ENCODE data around the gene CCDC177.

Gene CCDC177

GRCh38 chr14:69584389-69584788, 9.7 kb upstream of the CCDC177 start:
- Histone ChIP-seq H4K8ac (ENCODE audit: low read length) (no peak overlapping the region), H3K9ac (ENCODE audit: low read length) (no peak overlapping the region), H2BK15ac (ENCODE audit: low read depth, poor library complexity, severe bottlenecking) (no peak overlapping the region), H2BK120ac (ENCODE audit: low read depth, low read length) (no peak overlapping the region), H4K91ac (ENCODE audit: low read length) (no peak overlapping the region), H2BK12ac (ENCODE audit: low read length in 2 of 2) (no peak overlapping the region), H3K36me3 (ENCODE audit: control insufficient read depth in 1 of 2, insufficient read depth in 2 of 2, low read depth in 1 of 2, low read length in 2 of 2) (no peaks in the 10 kb centered on the region), H3K27me3 (ENCODE audit: control insufficient read depth in 1 of 2, insufficient read depth in 1 of 2, low read length in 2 of 2) (peaks cover 0 to 19% of the 10 kb centered on the region in 2 experiments), H2AK5ac (ENCODE audit: low read length, severe bottlenecking) (peak overlapping the region; percentile 66), H3K4me1 (ENCODE audit: control insufficient read depth, insufficient read depth, low read depth, low read length) (no peaks in the 10 kb centered on the region), H2AFZ (ENCODE audit: low read depth, low read length) (no peak overlapping the region), H3K4me3 (ENCODE audit: insufficient read depth in 1 of 2, low read depth in 1 of 2, low read length in 2 of 2) (no peak overlapping the region), H3K4ac (ENCODE audit: low read depth in 1 of 2, low read length in 2 of 2) (no peak overlapping the region), H3K14ac (ENCODE audit: low read length in 2 of 2) (no peak overlapping the region), H3K23ac (ENCODE audit: low read length in 2 of 2) (no peak overlapping the region), H3K9me3 (ENCODE audit: control insufficient read depth, low read length) (no peaks in the 10 kb centered on the region), H3K18ac (ENCODE audit: low read depth in 1 of 2, low read length in 2 of 2) (no peak overlapping the region), H2BK5ac (ENCODE audit: low read depth, low read length, poor library complexity, severe bottlenecking) (no peak overlapping the region), H3K4me2 (ENCODE audit: low read length, poor library complexity, severe bottlenecking) (no peak overlapping the region), H3K27ac (ENCODE audit: low read length, poor library complexity, severe bottlenecking) (no peak overlapping the region), H3K79me1 (replicated peaks; ENCODE audit: low read length, poor library complexity, severe bottlenecking) (no peaks in the 10 kb centered on the region)
- no peak for DNase-seq
- 100% methylated on average over 1 of the region's 1 CpG for WGBS

- Histone ChIP-seq H2AK5ac (ENCODE audit: low read length, severe bottlenecking) (no peak overlapping the region), H4K8ac (ENCODE audit: low read length) (no peak overlapping the region), H3K23ac (ENCODE audit: low read length in 2 of 2) (no peak overlapping the region), H3K9ac (ENCODE audit: low read length) (no peak overlapping the region), H3K79me1 (replicated peaks; ENCODE audit: low read length, poor library complexity, severe bottlenecking) (no peaks in the 10 kb centered on the region), H3K9me3 (ENCODE audit: control insufficient read depth, low read length) (no peaks in the 10 kb centered on the region), H3K4ac (ENCODE audit: low read depth in 1 of 2, low read length in 2 of 2) (no peak overlapping the region), H3K36me3 (ENCODE audit: control insufficient read depth in 1 of 2, insufficient read depth in 2 of 2, low read depth in 1 of 2, low read length in 2 of 2) (no peaks in the 10 kb centered on the region), H3K4me1 (ENCODE audit: control insufficient read depth, insufficient read depth, low read depth, low read length) (no peaks in the 10 kb centered on the region), H2BK120ac (ENCODE audit: low read depth, low read length) (no peak overlapping the region), H4K91ac (ENCODE audit: low read length) (no peak overlapping the region), H2BK5ac (ENCODE audit: low read depth, low read length, poor library complexity, severe bottlenecking) (no peak overlapping the region), H2BK15ac (ENCODE audit: low read depth, poor library complexity, severe bottlenecking) (no peak overlapping the region), H3K14ac (ENCODE audit: low read length in 2 of 2) (no peak overlapping the region), H2BK12ac (ENCODE audit: low read length in 2 of 2) (no peak overlapping the region), H3K18ac (ENCODE audit: low read depth in 1 of 2, low read length in 2 of 2) (no peak overlapping the region), H3K4me3 (ENCODE audit: insufficient read depth in 1 of 2, low read depth in 1 of 2, low read length in 2 of 2) (no peak overlapping the region), H2AFZ (ENCODE audit: low read depth, low read length) (no peak overlapping the region), H3K4me2 (ENCODE audit: low read length, poor library complexity, severe bottlenecking) (no peak overlapping the region), H3K27ac (ENCODE audit: low read length, poor library complexity, severe bottlenecking) (no peak overlapping the region), H3K27me3 (ENCODE audit: control insufficient read depth in 1 of 2, insufficient read depth in 1 of 2, low read length in 2 of 2) (peaks cover 0 to 31% of the 10 kb centered on the region in 2 experiments)
- DNase-seq = no peak
- WGBS = 85% methylated on average over 4 of the region's 4 CpGs
These were observed 8.2 kb upstream of the CCDC177 start for GRCh38 chr14:69582829-69583228.

GRCh38 chr14:69582212-69582611, 7.5 kb upstream of the CCDC177 start:
- H3K4me1 ChIP-seq (ENCODE audit: control insufficient read depth, insufficient read depth, low read depth, low read length) = no peaks in the 10 kb centered on the region
- H3K4me3 ChIP-seq (ENCODE audit: insufficient read depth in 1 of 2, low read depth in 1 of 2, low read length in 2 of 2) = no peak overlapping the region
- H3K36me3 ChIP-seq (ENCODE audit: control insufficient read depth in 1 of 2, insufficient read depth in 2 of 2, low read depth in 1 of 2, low read length in 2 of 2) = no peaks in the 10 kb centered on the region
- no peak overlapping the region for H2BK5ac ChIP-seq (ENCODE audit: low read depth, low read length, poor library complexity, severe bottlenecking)
- no peak overlapping the region for H3K14ac ChIP-seq (ENCODE audit: low read length in 2 of 2)
- H3K4ac ChIP-seq (ENCODE audit: low read depth in 1 of 2, low read length in 2 of 2) = no peak overlapping the region
- H4K91ac ChIP-seq (ENCODE audit: low read length) = no peak overlapping the region
- 70% methylated on average over 1 of the region's 1 CpG for WGBS
- no peak overlapping the region for H2BK12ac ChIP-seq (ENCODE audit: low read length in 2 of 2)
- H3K23ac ChIP-seq (ENCODE audit: low read length in 2 of 2) = no peak overlapping the region
- DNase-seq = peak; percentile 58
- H3K9me3 ChIP-seq (ENCODE audit: control insufficient read depth, low read length) = no peaks in the 10 kb centered on the region
- no peak overlapping the region for H2AK5ac ChIP-seq (ENCODE audit: low read length, severe bottlenecking)
- H2AFZ ChIP-seq (ENCODE audit: low read depth, low read length) = no peak overlapping the region
- no peak overlapping the region for H3K4me2 ChIP-seq (ENCODE audit: low read length, poor library complexity, severe bottlenecking)
- no peak overlapping the region for H3K27ac ChIP-seq (ENCODE audit: low read length, poor library complexity, severe bottlenecking)
- H3K18ac ChIP-seq (ENCODE audit: low read depth in 1 of 2, low read length in 2 of 2) = no peak overlapping the region
- peaks cover 2 to 26% of the 10 kb centered on the region in 2 experiments for H3K27me3 ChIP-seq (ENCODE audit: control insufficient read depth in 1 of 2, insufficient read depth in 1 of 2, low read length in 2 of 2)
- no peak overlapping the region for H2BK120ac ChIP-seq (ENCODE audit: low read depth, low read length)
- H3K9ac ChIP-seq (ENCODE audit: low read length) = no peak overlapping the region
- no peaks in the 10 kb centered on the region for H3K79me1 ChIP-seq (replicated peaks; ENCODE audit: low read length, poor library complexity, severe bottlenecking)
- H2BK15ac ChIP-seq (ENCODE audit: low read depth, poor library complexity, severe bottlenecking) = no peak overlapping the region
- H4K8ac ChIP-seq (ENCODE audit: low read length) = no peak overlapping the region

GRCh38 chr14:69581316-69581935, 6.8 kb upstream of the CCDC177 start:
- no peak overlapping the region for H2AFZ ChIP-seq (ENCODE audit: low read depth, low read length)
- peak overlapping the region in 1 of 2 experiments; percentile 57 for H2BK12ac ChIP-seq (ENCODE audit: low read length in 2 of 2)
- WGBS = 89% methylated on average over 6 of the region's 7 CpGs
- no peaks in the 10 kb centered on the region for H3K4me1 ChIP-seq (ENCODE audit: control insufficient read depth, insufficient read depth, low read depth, low read length)
- no peak overlapping the region for H2BK120ac ChIP-seq (ENCODE audit: low read depth, low read length)
- peak overlapping the region in 1 of 2 experiments; percentile 37 for H3K4me3 ChIP-seq (ENCODE audit: insufficient read depth in 1 of 2, low read depth in 1 of 2, low read length in 2 of 2)
- H3K79me1 ChIP-seq (replicated peaks; ENCODE audit: low read length, poor library complexity, severe bottlenecking) = no peaks in the 10 kb centered on the region
- H2AK5ac ChIP-seq (ENCODE audit: low read length, severe bottlenecking) = no peak overlapping the region
- H3K9ac ChIP-seq (ENCODE audit: low read length) = no peak overlapping the region
- no peak overlapping the region for H4K91ac ChIP-seq (ENCODE audit: low read length)
- H2BK15ac ChIP-seq (ENCODE audit: low read depth, poor library complexity, severe bottlenecking) = no peak overlapping the region
- DNase-seq = no peak
- no peak overlapping the region for H2BK5ac ChIP-seq (ENCODE audit: low read depth, low read length, poor library complexity, severe bottlenecking)
- H3K27ac ChIP-seq (ENCODE audit: low read length, poor library complexity, severe bottlenecking) = no peak overlapping the region
- H3K18ac ChIP-seq (ENCODE audit: low read depth in 1 of 2, low read length in 2 of 2) = no peak overlapping the region
- no peak overlapping the region for H3K4ac ChIP-seq (ENCODE audit: low read depth in 1 of 2, low read length in 2 of 2)
- no peak overlapping the region for H3K23ac ChIP-seq (ENCODE audit: low read length in 2 of 2)
- no peak overlapping the region for H3K4me2 ChIP-seq (ENCODE audit: low read length, poor library complexity, severe bottlenecking)
- H3K36me3 ChIP-seq (ENCODE audit: control insufficient read depth in 1 of 2, insufficient read depth in 2 of 2, low read depth in 1 of 2, low read length in 2 of 2) = no peaks in the 10 kb centered on the region
- H3K27me3 ChIP-seq (ENCODE audit: control insufficient read depth in 1 of 2, insufficient read depth in 1 of 2, low read length in 2 of 2) = peaks cover 10 to 24% of the 10 kb centered on the region in 2 experiments
- H3K9me3 ChIP-seq (ENCODE audit: control insufficient read depth, low read length) = no peaks in the 10 kb centered on the region
- no peak overlapping the region for H4K8ac ChIP-seq (ENCODE audit: low read length)
- H3K14ac ChIP-seq (ENCODE audit: low read length in 2 of 2) = peak overlapping the region in 1 of 2 experiments; percentile 63
